H1 (cell line): ENCODE data around the gene HIVEP3. TPM values are rescaled to one million over a fixed set of nuclear protein-coding genes. Genes with fewer than 3 reads are reported as not detected.

Experiments used
- CHD1 ChIP-seq: IDR thresholded peaks from 2 replicates; pipeline ENCODE4 v1.6.1; 2012; ENCODE audit warnings: low read depth, low read length, improper control_type of control experiment
- POU5F1 ChIP-seq: IDR thresholded peaks from 2 replicates; pipeline ENCODE4 v1.6.1; 2011; ENCODE audit warnings: low read depth, mild to moderate bottlenecking, low read length, moderate library complexity
- SIN3A ChIP-seq, 2 experiments: IDR thresholded peaks in 1 of 2; conservative IDR thresholded peaks in 1 of 2; 2 replicates each; pipeline ENCODE4 v1.6.1; 2011 to 2012; ENCODE audit warnings: low read length in 2 of 2, improper control_type of control experiment in 1 of 2, low read depth in 1 of 2, mild to moderate bottlenecking in 1 of 2
- SP1 ChIP-seq: IDR thresholded peaks from 2 replicates; pipeline ENCODE4 v1.6.1; 2011; ENCODE audit warnings: low read depth, low read length
- polyA plus RNA-seq, 7 experiments: library from polyadenylated mRNA; depleted of rRNA in 3 of 7; stranded (reverse) in 5 of 7; unstranded in 2 of 7; fragments of >200 nt in 5 of 7; fragments of 200-250 nt in 2 of 7; gene quantifications; 1 replicate in 5 of 7; 2 replicates in 1 of 7; 4 replicates in 1 of 7; pipeline versions ENCODE4 v1.2.1 to v1.2.3, GENCODE V29; 2011 to 2013; ENCODE audit warnings: missing spikeins in 2 of 7, mixed read lengths in 2 of 7
- total RNA-seq: library from RNA; stranded (reverse); fragmentation: NEBNext Ultra II Directional; extraction: Animal tissue kit (Norgen Biotek cat#: 25700); gene quantifications from 2 replicates; pipeline ENCODE4 v1.2.1, GENCODE V29; 2021

Gene HIVEP3
- total and polyA plus RNA-seq, 2 of the 8 experiments (the other 6 are each of a cell fraction or from before 2014, with no cell fraction given), result 0.24 to 0.69 TPM

DNA sequence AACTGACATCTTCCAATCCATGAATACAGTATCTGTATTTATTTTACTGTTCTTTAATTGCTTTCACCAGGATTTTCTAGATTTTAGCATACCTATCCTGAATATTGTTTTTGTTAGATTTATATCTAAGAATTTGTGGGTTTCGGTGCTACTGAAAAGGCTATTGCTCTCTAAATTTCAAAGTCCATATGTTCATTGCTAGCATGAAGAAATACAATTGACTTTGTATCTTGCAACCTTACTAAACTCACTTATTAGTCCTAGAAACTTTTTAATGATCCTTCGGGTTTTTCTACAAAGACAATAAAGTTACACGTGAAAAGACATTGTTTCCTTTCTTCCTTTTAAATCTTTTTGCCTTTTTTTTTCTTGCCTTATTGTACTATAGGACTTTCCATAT, 12.9 kb upstream of the HIVEP3 start (continued):
- TF ChIP-seq CHD1 (no peak), SIN3A (conservative IDR thresholded peaks at IDR 0.05 in 1 of 2, IDR thresholded peaks at IDR 0.05 in 1 of 2; ENCODE audit: low read depth in 1 of 2, low read length in 2 of 2) (no peak), POU5F1 (no peak), SP1 (no peak)
- TF ChIP-seq, all 59 proteins: peak for 0
